Kidney capillary endothelial cell (primary cell): ENCODE data around the gene ADO.

Source experiments
- DNase-seq: peaks from one replicate; pipeline ENCODE4 v3.0.0-alpha.2; 2018; ENCODE audit warnings: low spot score

ADO gene

GRCh38 chr10:62794306-62794705 is 10.2 kb upstream of the ADO start:
- no peak for DNase-seq

- DNase-seq = no peak
Measured at GRCh38 chr10:62795100-62795499, 9.4 kb upstream of the ADO start.

- DNase-seq = no peak
Measured at GRCh38 chr10:62795762-62796161, 8.8 kb upstream of the ADO start.

GRCh38 chr10:62796896-62797295 is 7.6 kb upstream of the ADO start:
- no peak for DNase-seq

GRCh38 chr10:62801871-62802270 is 2.6 kb upstream of the ADO start:
- no peak for DNase-seq

- no peak for DNase-seq
Measured at GRCh38 chr10:62803724-62804355, 680 bp upstream of the ADO start.

GRCh38 chr10:62805231-62806099 is 945 bp downstream of the ADO start:
- no peak for DNase-seq

- DNase-seq = no peak
Measured at GRCh38 chr10:62806251-62806650, 1.7 kb downstream of the ADO start.

- no peak for DNase-seq
Measured at GRCh38 chr10:62810156-62810902, 5.8 kb downstream of the ADO start.

- no peak for DNase-seq
Measured at GRCh38 chr10:62811159-62811875, 6.8 kb downstream of the ADO start.

GRCh38 chr10:62812672-62813439 is 8.3 kb downstream of the ADO start:
- no peak for DNase-seq

- no peak for DNase-seq
Measured at GRCh38 chr10:62813453-62813852, 8.9 kb downstream of the ADO start.

- no peak for DNase-seq
Measured at GRCh38 chr10:62813981-62814380, 9.5 kb downstream of the ADO start.

- DNase-seq = no peak
Measured at GRCh38 chr10:62814756-62815380, 10.3 kb downstream of the ADO start.

GRCh38 chr10:62815381-62816075 is 11.0 kb downstream of the ADO start:
- no peak for DNase-seq

GRCh38 chr10:62816076-62816330 is 11.5 kb downstream of the ADO start:
- DNase-seq = no peak

- DNase-seq = peak; percentile 88
Measured at GRCh38 chr10:62816331-62817120, 12.0 kb downstream of the ADO start, which contains the start of gene EGR2. Gene EGR2 (minus strand): TSS chr10:62816366. CDS start chr10:62816029, 337 bp downstream.

GRCh38 chr10:62817121-62817765 is 12.7 kb downstream of the ADO start:
- DNase-seq = no peak

GRCh38 chr10:62817766-62818425 is 13.4 kb downstream of the ADO start:
- peak; percentile 57 for DNase-seq
